GM19397 (cell line): ENCODE measurements around the gene NBPF15.
A peak's percentile ranks its signal among the peaks of the same experiment; 100 is the strongest.
"Not testable (repeated sequence)": the region's sequence is repeated elsewhere in the genome, so short reads cannot be mapped to it uniquely, and the experiment has no call there.

Experiments used
- ATAC-seq: cut with Tn5 transposase; IDR thresholded peaks from one replicate; pipeline ENCODE4 v1.9.1; 2021; ENCODE audit warnings: mild to moderate bottlenecking, moderate library complexity; ENCODE audit not compliant: unreplicated experiment

NBPF15 gene

DNA sequence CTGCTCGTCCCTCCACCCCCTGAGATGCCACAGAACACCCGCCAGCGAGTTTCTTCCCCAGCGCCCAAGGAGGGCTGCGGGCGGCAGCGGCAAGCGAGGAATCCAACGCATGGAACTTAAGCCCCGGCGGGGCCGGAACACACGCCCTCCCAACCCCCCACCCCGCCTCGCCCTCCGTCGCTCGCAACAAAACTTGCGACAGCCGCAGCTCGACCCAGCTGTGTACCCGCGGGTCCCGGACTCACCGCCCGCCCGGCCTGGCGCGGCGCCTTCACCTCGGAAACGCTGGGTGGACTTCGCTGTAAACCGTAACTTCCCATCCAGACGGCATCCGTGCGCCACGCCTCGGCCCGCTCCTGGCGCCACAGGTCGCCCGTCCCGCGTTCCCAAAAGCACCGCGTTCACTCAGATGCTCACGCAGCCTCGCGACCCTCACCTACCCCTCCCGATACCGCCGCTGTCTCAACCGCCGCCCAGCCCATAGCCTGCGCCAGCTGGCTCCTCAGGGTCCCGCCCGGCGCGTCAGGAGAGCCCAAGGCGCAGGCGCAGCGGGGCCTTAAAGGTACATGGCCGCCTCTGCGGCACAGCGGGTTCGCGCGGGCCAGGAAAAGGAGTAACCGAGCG is at the start of gene NBPF15:
NBPF15 (minus strand) TSS at position 534 of the 624 bp plus-strand sequence. CDS start 21,666 bp downstream, outside the sequence.
- ATAC-seq: peak; percentile 95

DNA sequence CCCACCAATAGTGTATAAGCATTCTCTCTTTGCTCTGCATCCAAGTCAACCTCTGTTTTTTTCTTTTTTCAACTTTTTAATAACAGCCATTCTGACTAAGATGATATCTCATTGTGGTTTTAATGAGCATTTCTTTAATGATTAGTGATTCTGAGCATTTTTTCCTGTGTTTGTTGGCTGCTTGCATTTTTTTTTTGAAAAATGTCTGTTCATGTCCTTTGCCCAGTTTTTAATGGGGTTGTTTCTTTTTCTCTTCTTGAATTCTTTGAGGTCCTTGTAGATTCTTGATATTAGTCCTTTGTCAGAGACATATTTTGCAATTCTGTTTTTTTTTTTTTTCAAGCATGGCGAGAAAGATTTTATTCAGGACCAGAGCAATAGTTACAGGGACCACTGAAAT is 35.0 kb upstream of the NBPF15 start:
- not testable (repeated sequence) for ATAC-seq

- not testable (repeated sequence) for ATAC-seq
Measured at GRCh38 chr1:144494130-144494529, 32.7 kb upstream of the NBPF15 start.

GRCh38 chr1:144490394-144490793 is 28.9 kb upstream of the NBPF15 start:
- ATAC-seq: not testable (repeated sequence)

DNA sequence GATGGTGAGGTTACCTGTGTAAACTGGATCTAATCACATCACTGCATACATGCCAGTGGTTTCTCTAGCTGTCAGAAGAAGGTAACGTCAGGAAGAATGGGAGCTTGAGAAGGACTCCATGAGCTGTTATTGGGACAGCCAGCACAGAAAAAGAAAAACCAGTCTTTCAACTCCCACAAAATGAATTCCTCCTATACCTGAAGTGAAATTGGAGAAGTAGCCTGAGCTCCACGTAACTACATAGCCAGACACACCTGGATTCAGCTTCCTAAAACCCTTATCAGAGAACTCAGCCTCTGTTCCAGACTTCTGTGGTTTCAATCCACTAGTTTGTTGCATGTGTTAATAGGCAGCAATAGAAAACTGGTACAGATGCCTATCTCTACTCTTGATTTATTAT is 25.5 kb upstream of the NBPF15 start:
- not testable (repeated sequence) for ATAC-seq

- not testable (repeated sequence) for ATAC-seq
Measured at GRCh38 chr1:144485048-144485993, 23.9 kb upstream of the NBPF15 start.

DNA sequence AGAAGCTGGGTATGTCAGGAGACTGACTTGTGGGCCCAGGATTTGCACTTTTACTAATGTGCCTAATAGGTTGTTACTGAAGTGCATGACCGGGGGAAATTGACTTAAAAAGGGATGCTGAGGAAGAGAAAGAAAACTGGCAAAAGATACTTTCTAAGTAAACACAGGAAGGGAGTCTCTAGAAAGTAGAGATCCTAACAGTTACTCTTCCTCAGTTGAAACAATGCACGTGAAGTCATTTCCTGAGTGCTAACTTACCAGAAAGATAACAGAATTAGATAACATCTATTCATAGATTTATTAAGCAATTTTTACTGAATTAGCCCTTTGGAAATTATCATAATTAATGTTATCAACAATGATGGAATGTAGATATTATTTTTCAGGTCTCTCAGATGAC is 12.4 kb upstream of the NBPF15 start:
- not testable (repeated sequence) for ATAC-seq

GRCh38 chr1:144471434-144471833 is 10.0 kb upstream of the NBPF15 start:
- not testable (repeated sequence) for ATAC-seq

GRCh38 chr1:144461778-144462177 is 309 bp upstream of the NBPF15 start:
- peak; percentile 24 for ATAC-seq

GRCh38 chr1:144460686-144461085 is 783 bp downstream of the NBPF15 start:
- ATAC-seq: not testable (repeated sequence)

DNA sequence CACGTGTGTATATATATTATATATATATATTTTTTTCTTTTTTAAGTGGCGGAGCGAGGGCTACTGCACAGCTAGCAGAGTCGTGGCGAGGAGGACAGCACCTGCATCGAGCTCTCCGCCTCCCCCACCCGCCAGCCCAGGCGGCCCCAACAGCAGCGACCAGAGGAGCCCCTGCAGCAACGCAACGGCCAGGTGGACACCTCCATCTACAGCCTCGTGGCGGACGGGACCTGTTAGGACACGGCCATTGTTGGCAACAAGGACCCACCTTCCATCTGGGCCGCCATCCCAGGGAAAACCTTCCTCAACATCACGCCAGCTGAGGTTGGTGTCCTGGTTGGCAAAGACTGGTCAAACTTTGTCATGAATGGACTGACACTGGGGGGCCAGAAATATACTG is 19.1 kb downstream of the NBPF15 start:
- not testable (repeated sequence) for ATAC-seq

GRCh38 chr1:144439737-144440136 is 21.7 kb downstream of the NBPF15 start:
- not testable (repeated sequence) for ATAC-seq

- ATAC-seq: not testable (repeated sequence)
Measured at GRCh38 chr1:144418891-144419694, 42.4 kb downstream of the NBPF15 start.

- not testable (repeated sequence) for ATAC-seq
Measured at GRCh38 chr1:144413404-144414118, 47.9 kb downstream of the NBPF15 start.

DNA sequence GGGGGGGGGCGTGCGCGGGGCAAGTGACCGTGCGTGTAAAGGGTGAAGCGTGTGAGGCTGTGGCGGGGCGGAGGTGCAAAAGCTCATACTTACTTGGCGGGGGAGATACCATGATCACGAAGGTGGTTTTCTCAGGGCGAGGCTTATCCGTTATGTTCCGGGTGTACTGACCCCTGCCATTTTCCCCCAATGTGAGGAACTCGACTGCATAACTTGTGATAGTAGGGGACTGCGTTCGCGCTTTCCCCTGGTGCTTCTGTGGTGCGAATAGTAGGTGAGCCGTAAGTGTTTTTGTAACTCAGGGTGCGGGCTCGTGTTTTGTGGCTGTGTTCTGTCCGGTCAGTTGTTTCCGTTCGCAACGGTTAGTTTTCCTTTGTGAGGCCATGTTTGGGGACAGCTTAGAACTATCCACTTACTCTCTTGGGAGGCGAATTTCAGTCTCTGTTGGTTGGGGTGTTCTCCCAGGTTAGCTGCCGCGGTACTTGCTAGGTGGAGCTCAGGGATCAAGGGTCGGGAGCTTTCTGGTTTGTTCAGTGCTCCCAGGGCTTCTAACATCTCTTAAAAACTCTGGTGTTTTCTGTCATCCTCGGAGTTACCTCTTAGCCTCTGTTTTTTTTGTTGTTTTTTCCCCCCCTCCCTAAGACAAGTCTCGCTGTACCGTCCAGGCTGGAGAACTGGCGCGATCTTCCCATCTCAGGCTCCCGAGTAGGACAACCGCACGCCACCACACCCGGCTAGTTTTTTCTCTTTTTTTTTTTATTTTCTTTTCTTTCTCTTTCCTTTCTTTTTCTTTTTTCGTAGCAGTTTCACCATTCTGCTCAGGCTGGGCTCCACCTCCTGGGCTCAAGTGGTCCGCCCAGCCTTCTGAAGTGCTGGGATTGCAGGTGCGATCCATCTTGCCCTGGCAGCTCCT is 48.7 kb downstream of the NBPF15 start:
- ATAC-seq: peak; percentile 92

- ATAC-seq: peak; percentile 60
Measured at GRCh38 chr1:144412068-144412471, 49.4 kb downstream of the NBPF15 start.

- ATAC-seq: not testable (repeated sequence)
Measured at GRCh38 chr1:144402807-144403206, 58.7 kb downstream of the NBPF15 start.

DNA sequence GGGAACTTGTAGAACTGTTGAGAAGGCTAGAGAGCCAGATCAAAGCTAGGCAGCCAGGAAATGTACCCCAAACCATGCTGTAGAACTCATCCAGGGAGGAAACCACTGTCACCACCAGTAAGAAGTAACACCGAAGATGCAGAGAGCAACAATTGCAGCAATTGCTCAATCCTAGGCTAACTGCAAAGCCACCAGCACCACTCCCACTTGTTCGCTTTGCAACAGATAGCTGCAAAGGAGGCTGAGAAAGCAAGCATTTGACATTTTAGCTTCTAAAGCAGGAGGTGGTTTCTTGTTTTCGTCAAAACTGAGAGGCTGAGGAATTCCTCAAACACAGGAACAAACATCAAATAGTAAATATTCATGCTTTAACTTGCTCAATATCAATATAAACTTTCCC is 89.8 kb downstream of the NBPF15 start:
- ATAC-seq: not testable (repeated sequence)
